WTC11 (cell line): ENCODE data around the gene IDUA. TPM values are rescaled to one million over a fixed set of nuclear protein-coding genes. Genes with fewer than 3 reads are reported as not detected.

Source experiments
- ATAC-seq: fragments of 200-7000 bp; cut with Tn5 transposase; 2 replicates; pipeline ENCODE4 v1.10.0; 2021; ENCODE audit warnings: mild to moderate bottlenecking, moderate library complexity
- CTCF ChIA-PET: fragments of 300-600 bp; sonication (Branson Sonifier 250); formaldehyde crosslinking; loops from one replicate; lab custom pipeline; 2021; ENCODE audit warnings: antibody characterized with exemption; lab: Charles Lee
- POLR2A ChIA-PET: fragments of 350-600 bp; sonication (Branson Sonifier 250); formaldehyde crosslinking; loops from one replicate; lab custom pipeline; 2021; ENCODE audit warnings: antibody characterized with exemption; lab: Charles Lee
- DNase-seq: peaks from one replicate; pipeline ENCODE4 v3.0.0; 2021; ENCODE audit warnings: low spot score
- H3K27ac Mint-ChIP-seq: 2 replicates; pipeline ENCODE4 v1.8.0; 2021; ENCODE audit warnings: mixed read lengths
- H3K27me3 Mint-ChIP-seq: 2 replicates; pipeline ENCODE4 v1.8.0; 2021; ENCODE audit warnings: low read depth, mild to moderate bottlenecking, moderate library complexity, mixed read lengths
- H3K36me3 Mint-ChIP-seq: 2 replicates; pipeline ENCODE4 v1.8.0; 2021; ENCODE audit warnings: mixed read lengths
- H3K4me1 Mint-ChIP-seq: 2 replicates; pipeline ENCODE4 v1.8.0; 2022; ENCODE audit warnings: mixed read lengths
- H3K4me3 Mint-ChIP-seq: 2 replicates; pipeline ENCODE4 v1.8.0; 2021; ENCODE audit warnings: mild to moderate bottlenecking, moderate library complexity, mixed read lengths
- H3K9me3 Mint-ChIP-seq: 2 replicates; pipeline ENCODE4 v1.8.0; 2021; ENCODE audit warnings: mixed read lengths
- ATF1 ChIP-seq: sonication (generic); formaldehyde crosslinking; IDR thresholded peaks from 2 replicates; pipeline ENCODE4 v1.8.1; 2023; ENCODE audit warnings: mild to moderate bottlenecking, moderate library complexity, missing genetic modification reagents
- CREB1 ChIP-seq: sonication (generic); formaldehyde crosslinking; IDR thresholded peaks from 2 replicates; pipeline ENCODE4 v1.8.0; 2023; ENCODE audit warnings: mild to moderate bottlenecking, missing genetic modification reagents
- ESRRA ChIP-seq: sonication (generic); formaldehyde crosslinking; IDR thresholded peaks from 2 replicates; pipeline ENCODE4 v1.8.1; 2022; ENCODE audit warnings: mild to moderate bottlenecking, missing genetic modification reagents, borderline replicate concordance
- FOXP1 ChIP-seq: sonication (generic); formaldehyde crosslinking; IDR thresholded peaks from 2 replicates; pipeline ENCODE4 v1.8.0; 2022; ENCODE audit warnings: missing genetic modification reagents, mild to moderate bottlenecking, moderate library complexity, borderline replicate concordance
- GABPB1 ChIP-seq: sonication (generic); formaldehyde crosslinking; IDR thresholded peaks from 2 replicates; pipeline ENCODE4 v1.8.1; 2023; ENCODE audit warnings: mild to moderate bottlenecking, missing genetic modification reagents
- NFYB ChIP-seq: sonication (generic); formaldehyde crosslinking; conservative IDR thresholded peaks from 2 replicates; pipeline ENCODE4 v1.8.0; 2022; ENCODE audit warnings: low read depth, missing genetic modification reagents
- PRRX2 ChIP-seq: fragments of 250-450 bp; sonication (Bioruptor Pico); IDR thresholded peaks from 2 replicates; pipeline ENCODE4 v1.8.0; 2021; ENCODE audit warnings: mild to moderate bottlenecking
- ZNF232 ChIP-seq: sonication (generic); formaldehyde crosslinking; IDR thresholded peaks from 2 replicates; pipeline ENCODE4 v1.8.0; 2022; ENCODE audit warnings: mild to moderate bottlenecking, missing genetic modification reagents
- ZNF263 ChIP-seq: sonication (generic); formaldehyde crosslinking; IDR thresholded peaks from 2 replicates; pipeline ENCODE4 v1.8.1; 2022; ENCODE audit warnings: low read depth, mild to moderate bottlenecking, moderate library complexity, missing genetic modification reagents
- ZNF416 ChIP-seq: fragments of 250-450 bp; sonication (Bioruptor Pico); IDR thresholded peaks from 2 replicates; pipeline ENCODE4 v1.9.0; 2021; ENCODE audit warnings: mild to moderate bottlenecking, inconsistent platforms
- total RNA-seq: library from RNA; stranded (reverse); gene quantifications from 3 replicates; pipeline ENCODE4 v1.2.3, GENCODE V29; 2021
- TF ChIP-seq, protein P1 (sequence below): fragments of 250-450 bp; sonication (Bioruptor Pico); IDR thresholded peaks from 2 replicates; pipeline ENCODE4 v1.9.0; 2021; ENCODE audit warnings: mild to moderate bottlenecking
- TF ChIP-seq, protein P2 (sequence below): fragments of 250-450 bp; sonication (Bioruptor Pico); conservative IDR thresholded peaks from 2 replicates; pipeline ENCODE4 v1.9.0; 2021; ENCODE audit warnings: mild to moderate bottlenecking
- TF ChIP-seq, protein P3 (sequence below): sonication (generic); formaldehyde crosslinking; IDR thresholded peaks from 2 replicates; pipeline ENCODE4 v1.8.0; 2022; ENCODE audit warnings: mild to moderate bottlenecking, missing genetic modification reagents
- TF ChIP-seq, protein P4 (sequence below): sonication (generic); formaldehyde crosslinking; IDR thresholded peaks from 2 replicates; pipeline ENCODE4 v1.8.1; 2022; ENCODE audit warnings: mild to moderate bottlenecking, missing genetic modification reagents, moderate library complexity, borderline replicate concordance
- TF ChIP-seq, protein P5 (sequence below): sonication (generic); formaldehyde crosslinking; IDR thresholded peaks from 2 replicates; pipeline ENCODE4 v1.8.0; 2023; ENCODE audit warnings: missing genetic modification reagents
- TF ChIP-seq, protein P6 (sequence below): fragments of 250-450 bp; sonication (Bioruptor Pico); IDR thresholded peaks from 2 replicates; pipeline ENCODE4 v1.9.0; 2021; ENCODE audit warnings: mild to moderate bottlenecking, borderline replicate concordance
- TF ChIP-seq, protein P7 (sequence below): sonication (generic); formaldehyde crosslinking; IDR thresholded peaks from 2 replicates; pipeline ENCODE4 v1.8.0; 2022; ENCODE audit warnings: mild to moderate bottlenecking, missing genetic modification reagents

The IDUA gene
- total RNA-seq, 1 experiment from 2014 or later, result 8.7 TPM

DNA sequence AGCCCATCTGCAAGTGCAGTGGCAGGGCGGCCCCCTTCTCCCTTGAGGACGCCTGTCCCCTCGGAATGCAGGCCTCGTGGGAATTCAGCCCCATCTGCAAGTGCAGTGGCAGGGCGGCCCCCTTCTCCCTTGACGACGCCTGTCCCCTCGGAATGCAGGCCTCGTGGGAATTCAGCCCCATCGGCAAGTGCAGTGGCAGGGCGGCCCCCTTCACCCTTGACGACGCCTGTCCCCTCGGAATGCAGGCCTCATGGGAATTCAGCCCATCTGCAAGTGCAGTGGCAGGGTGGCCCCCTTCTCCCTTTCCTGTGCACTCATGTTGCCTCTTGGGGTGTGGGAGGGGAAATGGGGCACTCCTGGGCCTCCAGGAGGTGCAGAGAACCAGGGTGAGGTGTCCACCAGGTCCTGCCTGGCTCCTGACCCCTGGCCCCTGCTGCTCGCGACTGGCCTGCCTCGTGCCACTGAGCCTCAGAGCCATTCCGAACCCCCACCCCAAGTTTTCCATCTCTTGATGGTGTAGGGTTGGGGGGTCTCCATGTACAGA lies 13.1 kb downstream of the IDUA start:
- ATAC-seq (no peak), DNase-seq (no peak)
- H3K4me3 Mint-ChIP-seq, result no peak overlapping the region
- peaks cover 2% of the 10 kb centered on the region for H3K4me1 Mint-ChIP-seq
- peaks cover 80% of the 10 kb centered on the region for H3K27me3 Mint-ChIP-seq
- CTCF ChIA-PET, result interaction anchor here (1.3 kb wide), 1 partner anchor 13 kb away, joined by 4 read pairs; the partner anchor contains the start of gene IDUA
- TF ChIP-seq ZNF232, result no peak
- H3K27ac Mint-ChIP-seq, result no peak overlapping the region
- no peaks in the 10 kb centered on the region for H3K36me3 Mint-ChIP-seq
- H3K9me3 Mint-ChIP-seq, result no peaks in the 10 kb centered on the region
- POLR2A ChIA-PET, result no interaction called here

DNA sequence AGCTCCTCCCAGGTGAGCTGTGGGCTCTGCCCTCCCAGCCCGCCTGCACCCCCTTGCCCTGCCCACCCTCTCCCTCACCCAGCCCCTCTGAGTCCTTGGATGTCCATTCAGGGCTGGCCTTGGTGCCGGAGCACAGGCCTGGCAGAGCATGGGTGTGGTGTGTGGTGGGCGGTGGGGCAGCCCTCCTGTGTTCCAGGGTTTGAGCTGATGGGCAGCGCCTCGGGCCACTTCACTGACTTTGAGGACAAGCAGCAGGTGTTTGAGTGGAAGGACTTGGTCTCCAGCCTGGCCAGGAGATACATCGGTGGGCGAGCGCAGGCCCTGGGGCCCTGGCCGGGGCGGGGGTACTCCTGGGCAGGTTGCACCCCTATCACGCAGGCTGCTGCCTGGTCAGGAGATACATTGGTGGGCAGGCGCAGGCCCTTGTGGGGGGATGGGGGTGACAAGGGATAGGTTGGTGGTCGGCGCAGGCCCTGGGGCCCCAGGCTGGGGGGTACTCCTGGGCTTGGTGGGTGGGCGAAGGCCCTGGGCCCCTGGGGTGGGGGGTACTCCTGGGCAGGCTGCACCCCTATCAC lies 13.9 kb downstream of the IDUA start:
- DNase-seq (no peak), ATAC-seq (no peak)
- Mint-ChIP-seq H3K4me1 (peaks cover 2% of the 10 kb centered on the region), H3K36me3 (no peaks in the 10 kb centered on the region), H3K27me3 (peaks cover 79% of the 10 kb centered on the region), H3K4me3 (no peak overlapping the region), H3K9me3 (no peaks in the 10 kb centered on the region), H3K27ac (no peak overlapping the region)
- CTCF ChIA-PET, result interaction anchor here (1.3 kb wide), 1 partner anchor 14 kb away, joined by 4 read pairs; the partner anchor contains the start of gene IDUA
- TF ChIP-seq, protein P1, sequence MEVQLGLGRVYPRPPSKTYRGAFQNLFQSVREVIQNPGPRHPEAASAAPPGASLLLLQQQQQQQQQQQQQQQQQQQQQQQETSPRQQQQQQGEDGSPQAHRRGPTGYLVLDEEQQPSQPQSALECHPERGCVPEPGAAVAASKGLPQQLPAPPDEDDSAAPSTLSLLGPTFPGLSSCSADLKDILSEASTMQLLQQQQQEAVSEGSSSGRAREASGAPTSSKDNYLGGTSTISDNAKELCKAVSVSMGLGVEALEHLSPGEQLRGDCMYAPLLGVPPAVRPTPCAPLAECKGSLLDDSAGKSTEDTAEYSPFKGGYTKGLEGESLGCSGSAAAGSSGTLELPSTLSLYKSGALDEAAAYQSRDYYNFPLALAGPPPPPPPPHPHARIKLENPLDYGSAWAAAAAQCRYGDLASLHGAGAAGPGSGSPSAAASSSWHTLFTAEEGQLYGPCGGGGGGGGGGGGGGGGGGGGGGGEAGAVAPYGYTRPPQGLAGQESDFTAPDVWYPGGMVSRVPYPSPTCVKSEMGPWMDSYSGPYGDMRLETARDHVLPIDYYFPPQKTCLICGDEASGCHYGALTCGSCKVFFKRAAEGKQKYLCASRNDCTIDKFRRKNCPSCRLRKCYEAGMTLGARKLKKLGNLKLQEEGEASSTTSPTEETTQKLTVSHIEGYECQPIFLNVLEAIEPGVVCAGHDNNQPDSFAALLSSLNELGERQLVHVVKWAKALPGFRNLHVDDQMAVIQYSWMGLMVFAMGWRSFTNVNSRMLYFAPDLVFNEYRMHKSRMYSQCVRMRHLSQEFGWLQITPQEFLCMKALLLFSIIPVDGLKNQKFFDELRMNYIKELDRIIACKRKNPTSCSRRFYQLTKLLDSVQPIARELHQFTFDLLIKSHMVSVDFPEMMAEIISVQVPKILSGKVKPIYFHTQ (CRISPR knock-in tag), result no peak
- TF ChIP-seq ATF1 (CRISPR knock-in tag) (no peak), GABPB1 (no peak), CREB1 (CRISPR knock-in tag) (no peak), PRRX2 (CRISPR knock-in tag) (no peak)
- TF ChIP-seq, protein P2, sequence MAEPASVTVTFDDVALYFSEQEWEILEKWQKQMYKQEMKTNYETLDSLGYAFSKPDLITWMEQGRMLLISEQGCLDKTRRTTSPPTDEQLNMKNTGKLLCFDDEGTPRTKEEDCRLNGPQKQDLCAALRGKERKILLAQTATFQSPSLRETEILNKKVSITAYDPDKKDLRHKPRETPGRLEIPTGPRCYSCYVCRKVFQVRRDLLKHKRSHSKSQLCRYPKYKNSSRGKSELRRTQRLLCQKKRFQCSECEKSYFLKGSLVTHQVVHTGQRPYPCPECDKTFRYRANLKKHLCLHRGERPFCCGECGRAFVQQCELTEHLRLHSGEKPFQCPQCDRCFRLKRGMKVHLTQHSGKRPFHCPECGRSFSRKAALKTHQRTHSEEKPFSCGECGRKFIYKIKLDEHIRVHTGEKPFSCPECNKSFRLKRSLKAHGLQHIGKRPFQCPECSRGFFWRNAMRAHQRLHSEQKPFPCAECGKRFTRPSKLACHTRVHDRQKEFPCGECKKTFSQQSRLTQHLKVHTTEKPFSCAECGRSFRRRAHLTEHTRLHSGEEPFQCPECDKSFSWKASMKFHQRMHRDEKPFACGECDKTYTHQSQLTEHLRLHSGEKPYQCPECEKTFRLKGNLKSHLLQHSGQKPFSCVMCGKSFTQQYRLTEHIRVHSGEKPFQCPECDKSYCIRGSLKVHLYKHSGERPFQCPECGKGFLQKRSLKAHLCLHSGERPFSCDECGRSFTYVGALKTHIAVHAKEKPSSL (CRISPR knock-in tag), result no peak
- TF ChIP-seq, protein P3, sequence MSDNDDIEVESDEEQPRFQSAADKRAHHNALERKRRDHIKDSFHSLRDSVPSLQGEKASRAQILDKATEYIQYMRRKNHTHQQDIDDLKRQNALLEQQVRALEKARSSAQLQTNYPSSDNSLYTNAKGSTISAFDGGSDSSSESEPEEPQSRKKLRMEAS (CRISPR knock-in tag), result no peak
- TF ChIP-seq, protein P4, sequence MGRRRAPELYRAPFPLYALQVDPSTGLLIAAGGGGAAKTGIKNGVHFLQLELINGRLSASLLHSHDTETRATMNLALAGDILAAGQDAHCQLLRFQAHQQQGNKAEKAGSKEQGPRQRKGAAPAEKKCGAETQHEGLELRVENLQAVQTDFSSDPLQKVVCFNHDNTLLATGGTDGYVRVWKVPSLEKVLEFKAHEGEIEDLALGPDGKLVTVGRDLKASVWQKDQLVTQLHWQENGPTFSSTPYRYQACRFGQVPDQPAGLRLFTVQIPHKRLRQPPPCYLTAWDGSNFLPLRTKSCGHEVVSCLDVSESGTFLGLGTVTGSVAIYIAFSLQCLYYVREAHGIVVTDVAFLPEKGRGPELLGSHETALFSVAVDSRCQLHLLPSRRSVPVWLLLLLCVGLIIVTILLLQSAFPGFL (CRISPR knock-in tag), result no peak
- TF ChIP-seq, protein P5, sequence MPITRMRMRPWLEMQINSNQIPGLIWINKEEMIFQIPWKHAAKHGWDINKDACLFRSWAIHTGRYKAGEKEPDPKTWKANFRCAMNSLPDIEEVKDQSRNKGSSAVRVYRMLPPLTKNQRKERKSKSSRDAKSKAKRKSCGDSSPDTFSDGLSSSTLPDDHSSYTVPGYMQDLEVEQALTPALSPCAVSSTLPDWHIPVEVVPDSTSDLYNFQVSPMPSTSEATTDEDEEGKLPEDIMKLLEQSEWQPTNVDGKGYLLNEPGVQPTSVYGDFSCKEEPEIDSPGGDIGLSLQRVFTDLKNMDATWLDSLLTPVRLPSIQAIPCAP (CRISPR knock-in tag), result no peak
- POLR2A ChIA-PET, result no interaction called here

DNA sequence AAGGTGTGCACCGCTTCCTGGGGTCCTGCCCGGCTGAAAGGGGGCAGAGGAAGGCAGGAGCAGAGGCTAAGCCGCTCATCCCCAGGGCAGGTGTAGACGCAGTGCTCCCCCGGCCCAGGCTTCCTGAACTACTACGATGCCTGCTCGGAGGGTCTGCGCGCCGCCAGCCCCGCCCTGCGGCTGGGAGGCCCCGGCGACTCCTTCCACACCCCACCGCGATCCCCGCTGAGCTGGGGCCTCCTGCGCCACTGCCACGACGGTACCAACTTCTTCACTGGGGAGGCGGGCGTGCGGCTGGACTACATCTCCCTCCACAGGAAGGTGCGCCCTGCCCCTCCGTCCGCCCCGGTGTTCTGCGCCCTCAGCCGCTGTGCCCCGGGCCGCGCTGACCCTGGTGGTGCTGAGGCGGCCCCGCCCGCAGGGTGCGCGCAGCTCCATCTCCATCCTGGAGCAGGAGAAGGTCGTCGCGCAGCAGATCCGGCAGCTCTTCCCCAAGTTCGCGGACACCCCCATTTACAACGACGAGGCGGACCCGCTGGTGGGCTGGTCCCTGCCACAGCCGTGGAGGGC lies 14.8 kb downstream of the IDUA start:
- Mint-ChIP-seq H3K4me3 (no peak overlapping the region; the same call in 1 of the 2 replicates), H3K9me3 (no peaks in the 10 kb centered on the region), H3K4me1 (peaks cover 2% of the 10 kb centered on the region), H3K36me3 (no peaks in the 10 kb centered on the region), H3K27me3 (peaks cover 79% of the 10 kb centered on the region), H3K27ac (no peak overlapping the region)
- ATAC-seq, result peak; percentile 4
- ChIA-PET POLR2A (interaction anchor here (1.2 kb wide), 1 partner anchor 14 kb away, joined by 4 read pairs; no protein-coding TSS in a partner anchor), CTCF (interaction anchor here (0.9 to 1.4 kb wide), 3 partner anchors 15 to 318 kb away, joined by 3 to 5 read pairs (median 3); partner anchors contain the start of gene IDUA)
- no peak for DNase-seq
- TF ChIP-seq ZNF416 (CRISPR knock-in tag), result no peak
- TF ChIP-seq, protein P6, sequence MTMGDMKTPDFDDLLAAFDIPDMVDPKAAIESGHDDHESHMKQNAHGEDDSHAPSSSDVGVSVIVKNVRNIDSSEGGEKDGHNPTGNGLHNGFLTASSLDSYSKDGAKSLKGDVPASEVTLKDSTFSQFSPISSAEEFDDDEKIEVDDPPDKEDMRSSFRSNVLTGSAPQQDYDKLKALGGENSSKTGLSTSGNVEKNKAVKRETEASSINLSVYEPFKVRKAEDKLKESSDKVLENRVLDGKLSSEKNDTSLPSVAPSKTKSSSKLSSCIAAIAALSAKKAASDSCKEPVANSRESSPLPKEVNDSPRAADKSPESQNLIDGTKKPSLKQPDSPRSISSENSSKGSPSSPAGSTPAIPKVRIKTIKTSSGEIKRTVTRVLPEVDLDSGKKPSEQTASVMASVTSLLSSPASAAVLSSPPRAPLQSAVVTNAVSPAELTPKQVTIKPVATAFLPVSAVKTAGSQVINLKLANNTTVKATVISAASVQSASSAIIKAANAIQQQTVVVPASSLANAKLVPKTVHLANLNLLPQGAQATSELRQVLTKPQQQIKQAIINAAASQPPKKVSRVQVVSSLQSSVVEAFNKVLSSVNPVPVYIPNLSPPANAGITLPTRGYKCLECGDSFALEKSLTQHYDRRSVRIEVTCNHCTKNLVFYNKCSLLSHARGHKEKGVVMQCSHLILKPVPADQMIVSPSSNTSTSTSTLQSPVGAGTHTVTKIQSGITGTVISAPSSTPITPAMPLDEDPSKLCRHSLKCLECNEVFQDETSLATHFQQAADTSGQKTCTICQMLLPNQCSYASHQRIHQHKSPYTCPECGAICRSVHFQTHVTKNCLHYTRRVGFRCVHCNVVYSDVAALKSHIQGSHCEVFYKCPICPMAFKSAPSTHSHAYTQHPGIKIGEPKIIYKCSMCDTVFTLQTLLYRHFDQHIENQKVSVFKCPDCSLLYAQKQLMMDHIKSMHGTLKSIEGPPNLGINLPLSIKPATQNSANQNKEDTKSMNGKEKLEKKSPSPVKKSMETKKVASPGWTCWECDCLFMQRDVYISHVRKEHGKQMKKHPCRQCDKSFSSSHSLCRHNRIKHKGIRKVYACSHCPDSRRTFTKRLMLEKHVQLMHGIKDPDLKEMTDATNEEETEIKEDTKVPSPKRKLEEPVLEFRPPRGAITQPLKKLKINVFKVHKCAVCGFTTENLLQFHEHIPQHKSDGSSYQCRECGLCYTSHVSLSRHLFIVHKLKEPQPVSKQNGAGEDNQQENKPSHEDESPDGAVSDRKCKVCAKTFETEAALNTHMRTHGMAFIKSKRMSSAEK (CRISPR knock-in tag), result no peak
- no peak for TF ChIP-seq ATF1 (CRISPR knock-in tag)
- TF ChIP-seq, protein P7, sequence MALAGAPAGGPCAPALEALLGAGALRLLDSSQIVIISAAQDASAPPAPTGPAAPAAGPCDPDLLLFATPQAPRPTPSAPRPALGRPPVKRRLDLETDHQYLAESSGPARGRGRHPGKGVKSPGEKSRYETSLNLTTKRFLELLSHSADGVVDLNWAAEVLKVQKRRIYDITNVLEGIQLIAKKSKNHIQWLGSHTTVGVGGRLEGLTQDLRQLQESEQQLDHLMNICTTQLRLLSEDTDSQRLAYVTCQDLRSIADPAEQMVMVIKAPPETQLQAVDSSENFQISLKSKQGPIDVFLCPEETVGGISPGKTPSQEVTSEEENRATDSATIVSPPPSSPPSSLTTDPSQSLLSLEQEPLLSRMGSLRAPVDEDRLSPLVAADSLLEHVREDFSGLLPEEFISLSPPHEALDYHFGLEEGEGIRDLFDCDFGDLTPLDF (CRISPR knock-in tag), result no peak
- TF ChIP-seq FOXP1 (CRISPR knock-in tag), result no peak
- no peak for TF ChIP-seq ZNF263 (CRISPR knock-in tag)
- TF ChIP-seq ESRRA (CRISPR knock-in tag), result no peak
- TF ChIP-seq NFYB (CRISPR knock-in tag), result no peak
